NCI-H1694 (cell line): ENCODE measurements around the gene FBXL16.

Source experiments
- DNase-seq: peaks from one replicate; lab custom pipeline; 2025; lab: John Stamatoyannopoulos, UW

Gene FBXL16

DNA sequence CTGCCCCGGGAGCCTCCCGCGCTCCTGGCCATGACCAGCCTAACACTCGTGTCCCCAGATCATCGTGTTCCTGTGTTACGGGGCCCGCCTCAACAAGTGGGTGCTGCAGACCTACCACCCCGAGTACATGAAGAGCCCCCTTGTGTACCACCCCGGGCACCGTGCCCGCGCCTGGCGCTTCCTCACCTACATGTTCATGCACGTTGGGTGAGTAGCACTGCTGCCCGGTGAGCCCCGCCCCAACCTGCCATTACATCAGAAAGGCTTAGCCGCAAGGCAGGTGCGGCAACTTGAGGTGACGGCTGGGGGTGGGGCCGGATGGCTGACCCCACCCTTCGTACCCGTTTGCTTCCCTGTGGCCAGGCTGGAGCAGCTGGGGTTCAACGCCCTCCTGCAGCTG is 28.7 kb downstream of the FBXL16 start:
- no peak for DNase-seq

- DNase-seq = no peak
Observed at GRCh38 chr16:676565-676902, 29.1 kb downstream of the FBXL16 start.

- DNase-seq = no peak
Observed at GRCh38 chr16:675884-676564, 29.6 kb downstream of the FBXL16 start.

- no peak for DNase-seq
Observed at GRCh38 chr16:674968-675883, 30.4 kb downstream of the FBXL16 start, which contains the start of gene RHBDL1. TSS of gene RHBDL1 (plus strand) at chr16:675671. CDS start at chr16:675791, 120 bp downstream.

DNA sequence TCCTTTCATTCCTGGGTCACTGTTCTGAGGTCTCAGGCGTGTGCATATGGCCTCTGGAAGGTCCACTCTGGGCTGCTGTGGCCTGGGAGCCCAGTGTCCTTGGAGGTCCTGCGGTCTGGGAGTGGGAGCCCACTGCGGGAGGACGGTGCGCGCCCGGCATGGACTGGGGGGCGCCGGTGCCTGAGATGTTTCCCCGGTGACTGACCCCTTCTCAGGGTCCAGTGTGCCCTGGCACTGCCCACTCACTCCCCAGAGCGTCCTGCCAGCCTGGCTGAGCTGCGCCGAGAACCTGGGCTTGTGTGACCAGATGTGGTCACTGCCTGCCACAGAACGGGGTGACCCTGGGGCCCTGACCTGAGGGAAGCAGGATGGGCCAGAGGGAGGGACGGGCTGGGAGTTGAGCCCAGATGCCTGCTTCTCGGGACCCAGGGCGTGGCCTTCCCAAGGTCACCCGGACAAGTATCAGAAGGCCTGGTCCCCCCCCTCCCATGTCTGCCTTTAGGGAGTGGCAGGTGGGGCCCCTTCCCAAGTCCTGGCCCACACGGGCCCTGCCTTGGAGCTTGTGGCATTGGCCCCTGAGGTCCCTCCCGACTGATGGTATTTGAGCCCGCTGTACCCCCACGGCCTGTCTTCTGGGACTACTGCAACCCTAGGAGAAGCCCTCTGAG is 31.3 kb downstream of the FBXL16 start:
- no peak for DNase-seq

- no peak for DNase-seq
Observed at GRCh38 chr16:673399-673991, 32.1 kb downstream of the FBXL16 start.

DNA sequence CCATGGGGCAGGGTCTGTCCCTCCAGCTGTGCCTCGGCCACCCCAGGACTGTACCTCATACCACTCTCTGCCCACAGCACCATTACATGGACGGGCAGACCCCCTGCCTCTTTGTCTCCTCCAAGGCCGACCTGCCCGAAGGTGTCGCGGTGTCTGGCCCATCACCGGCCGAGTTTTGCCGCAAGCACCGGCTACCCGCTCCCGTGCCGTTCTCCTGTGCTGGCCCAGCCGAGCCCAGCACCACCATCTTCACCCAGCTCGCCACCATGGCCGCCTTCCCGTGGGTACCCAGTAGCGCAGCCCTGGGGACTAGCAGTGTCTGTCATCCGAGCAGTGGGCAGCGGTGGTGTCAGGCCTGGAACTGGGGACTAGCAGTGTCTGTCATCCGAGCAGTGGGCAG is 32.8 kb downstream of the FBXL16 start:
- no peak for DNase-seq

DNA sequence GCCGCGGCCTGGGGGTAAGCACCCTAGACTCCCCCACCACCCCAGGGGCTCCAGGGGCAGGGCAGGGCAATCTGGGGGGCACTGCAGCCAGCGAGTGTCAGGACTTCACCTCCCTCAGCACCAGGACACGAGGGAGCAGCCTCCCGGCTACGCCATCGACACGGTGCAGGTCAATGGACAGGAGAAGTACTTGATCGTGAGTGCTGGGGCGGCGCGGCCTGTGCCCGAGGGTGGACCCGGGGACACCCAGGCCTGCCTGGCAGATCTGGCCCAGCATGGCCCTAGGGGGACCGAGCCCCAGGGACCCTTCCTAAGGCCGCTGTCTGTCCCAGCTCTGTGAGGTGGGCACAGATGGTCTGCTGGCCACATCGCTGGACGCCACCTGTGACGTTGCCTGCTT is 33.2 kb downstream of the FBXL16 start:
- no peak for DNase-seq

GRCh38 chr16:671353-672131 is 34.1 kb downstream of the FBXL16 start:
- DNase-seq = no peak

DNA sequence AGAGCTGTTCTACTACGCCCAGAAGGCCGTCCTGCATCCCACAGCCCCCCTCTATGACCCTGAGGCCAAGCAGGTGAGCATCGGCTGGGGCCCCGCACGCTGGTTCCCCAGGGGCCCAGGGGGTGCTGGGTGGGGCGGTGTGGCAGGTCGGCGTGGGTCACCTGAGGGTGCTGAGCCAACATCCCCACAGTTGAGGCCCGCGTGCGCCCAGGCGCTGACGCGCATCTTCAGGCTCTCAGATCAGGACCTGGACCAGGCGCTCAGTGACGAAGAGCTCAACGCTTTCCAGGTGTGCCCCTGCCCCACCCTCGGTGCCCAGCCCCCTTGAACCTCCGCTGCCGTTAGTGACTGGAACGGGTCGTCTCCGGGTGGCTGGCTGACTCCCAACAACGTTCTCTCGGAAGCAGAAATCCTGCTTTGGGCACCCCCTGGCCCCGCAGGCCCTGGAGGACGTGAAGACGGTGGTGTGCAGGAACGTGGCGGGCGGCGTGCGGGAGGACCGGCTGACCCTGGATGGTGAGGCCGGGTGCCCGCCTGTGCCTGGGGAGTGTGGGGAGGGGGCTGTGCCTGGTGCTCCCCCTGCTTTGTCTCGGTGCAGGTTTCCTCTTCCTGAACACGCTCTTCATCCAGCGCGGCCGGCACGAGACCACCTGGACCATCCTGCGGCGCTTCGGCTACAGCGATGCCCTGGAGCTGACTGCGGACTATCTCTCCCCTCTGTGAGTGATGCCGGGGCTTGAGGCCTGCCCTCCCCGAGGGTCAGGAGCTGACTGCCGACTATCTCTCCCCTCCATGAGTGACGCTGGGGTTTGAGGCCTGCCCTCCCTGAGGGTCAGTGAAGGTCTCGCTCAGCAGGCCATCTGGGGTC is 34.9 kb downstream of the FBXL16 start:
- no peak for DNase-seq

GRCh38 chr16:669666-670065 is 35.9 kb downstream of the FBXL16 start:
- DNase-seq = no peak

DNA sequence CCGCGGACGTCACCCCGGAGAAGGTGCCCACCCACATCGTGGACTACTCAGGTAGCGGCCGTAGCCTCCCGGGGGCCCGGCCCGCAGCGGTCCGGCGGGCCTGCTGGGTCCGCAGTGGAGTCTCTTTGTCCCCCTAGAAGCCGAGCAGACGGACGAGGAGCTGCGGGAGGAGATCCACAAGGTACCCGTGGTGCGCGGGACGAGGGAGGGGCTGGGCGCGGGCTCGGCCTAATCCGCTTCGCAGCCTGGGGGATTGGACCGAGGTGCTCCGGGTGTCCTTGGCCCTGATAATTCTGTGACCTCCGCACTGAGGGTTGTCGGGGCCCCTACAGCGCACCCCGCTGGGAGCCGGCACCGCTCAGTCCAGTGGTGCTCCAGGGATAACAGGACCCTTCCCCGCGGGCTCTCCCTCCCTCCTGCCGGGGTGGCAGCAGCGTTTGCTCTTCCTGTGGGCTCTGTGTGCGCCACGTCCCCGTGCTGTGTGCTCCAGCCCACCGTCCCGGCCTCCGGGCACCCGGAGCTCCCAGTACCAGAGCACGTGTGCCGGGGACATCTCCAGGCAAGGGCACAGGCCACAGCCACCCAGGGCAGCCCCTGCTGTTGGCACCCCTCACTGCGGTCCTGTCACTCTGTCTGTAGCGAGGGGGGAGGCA is 37.0 kb downstream of the FBXL16 start:
- no peak for DNase-seq

DNA sequence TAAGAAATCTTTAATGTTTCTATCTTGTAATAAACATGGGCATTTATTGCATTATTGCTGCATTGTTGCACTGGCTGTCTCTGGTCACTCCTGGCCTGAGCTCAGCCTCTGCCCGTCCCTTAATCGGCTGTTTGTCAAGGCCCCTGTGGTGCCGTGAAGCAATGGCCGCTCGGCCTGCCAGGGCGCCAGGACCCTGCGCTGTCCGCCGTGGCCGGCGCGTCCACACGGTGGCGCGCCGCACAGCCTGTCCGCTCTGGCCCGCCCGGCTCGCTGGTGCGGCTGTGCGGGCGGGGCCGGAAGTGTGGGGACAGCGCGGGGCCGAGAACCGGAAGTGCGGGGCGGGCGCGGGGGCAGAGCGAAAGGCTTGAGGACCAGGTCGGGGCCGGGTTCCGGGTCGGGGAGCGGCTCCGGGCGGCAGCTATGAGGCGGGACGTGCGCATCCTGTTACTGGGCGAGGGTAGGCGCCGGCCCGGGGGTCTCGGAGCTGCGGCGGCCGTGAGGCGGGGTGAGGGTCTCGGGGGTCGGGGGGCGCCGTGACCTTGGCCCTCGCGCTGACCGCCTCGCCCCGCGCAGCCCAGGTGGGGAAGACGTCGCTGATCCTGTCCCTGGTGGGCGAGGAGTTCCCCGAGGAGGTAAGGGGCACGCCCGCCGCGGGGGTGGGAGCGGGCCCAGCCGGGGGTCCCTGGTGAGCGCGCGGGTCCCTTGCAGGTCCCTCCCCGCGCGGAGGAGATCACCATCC is 37.7 kb downstream of the FBXL16 start, which contains the start of gene RHOT2:
RHOT2 (plus strand) TSS at position 353 of the 739 bp plus-strand sequence; CDS start at position 421, 68 bp downstream.
- DNase-seq = peak; percentile 43

GRCh38 chr16:667113-667779 is 38.4 kb downstream of the FBXL16 start:
- DNase-seq = no peak

DNA sequence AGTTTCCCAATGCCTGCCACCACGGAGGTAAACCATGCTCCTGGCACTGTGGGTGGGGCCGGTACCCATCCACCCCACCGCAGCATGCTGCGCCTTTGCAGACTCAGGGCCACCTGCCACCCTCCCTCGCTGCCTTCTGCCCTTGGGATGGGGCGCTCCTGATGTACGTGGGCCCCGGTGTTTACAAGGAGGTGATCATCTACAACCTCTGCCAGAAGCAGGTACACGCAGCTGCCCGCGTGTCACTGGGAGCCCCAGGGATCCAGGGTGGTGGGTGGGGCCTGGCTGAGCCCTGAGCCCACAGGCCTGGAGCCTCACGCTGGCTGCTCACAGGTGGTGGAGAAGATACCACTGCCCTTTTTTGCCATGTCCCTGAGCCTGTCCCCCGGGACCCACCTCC is 39.0 kb downstream of the FBXL16 start:
- no peak for DNase-seq

DNA sequence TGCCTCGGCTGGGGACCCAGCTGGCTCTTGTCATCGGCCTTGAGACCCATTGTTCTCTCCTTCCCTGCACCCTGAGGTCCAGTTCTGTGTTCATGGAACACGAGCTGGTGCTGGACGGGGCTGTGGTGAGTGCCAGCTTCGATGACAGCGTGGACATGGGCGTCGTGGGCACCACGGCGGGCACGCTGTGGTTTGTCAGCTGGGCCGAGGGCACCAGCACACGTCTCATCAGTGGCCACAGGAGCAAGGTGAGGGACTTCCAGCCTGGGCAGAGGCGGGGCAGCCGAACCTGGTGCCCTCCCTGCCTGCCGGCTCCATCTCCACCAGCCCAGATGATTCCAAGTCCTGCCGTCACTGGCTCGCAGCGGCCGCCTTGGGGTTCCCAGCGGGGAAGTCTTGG is 43.0 kb downstream of the FBXL16 start:
- DNase-seq = no peak

DNA sequence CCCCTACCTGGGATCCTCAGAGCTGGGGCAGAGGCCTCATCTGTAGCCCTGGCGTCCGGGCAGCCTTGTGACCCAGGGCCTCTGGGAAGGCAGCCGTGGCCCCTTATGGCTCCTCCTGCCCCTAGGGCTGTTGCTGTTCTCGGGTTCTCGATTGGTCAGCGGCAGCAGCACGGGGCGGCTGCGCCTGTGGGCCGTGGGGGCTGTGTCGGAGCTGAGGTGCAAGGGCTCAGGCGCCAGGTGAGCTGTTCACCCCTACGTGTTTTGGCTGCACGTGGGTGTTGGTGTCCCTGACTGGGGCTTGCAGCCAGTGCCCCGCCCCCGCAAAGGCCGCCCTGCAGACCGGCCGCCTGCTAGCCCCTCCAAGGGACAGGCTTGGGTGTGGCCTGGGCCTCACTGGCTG is 43.5 kb downstream of the FBXL16 start:
- no peak for DNase-seq

- no peak for DNase-seq
Observed at GRCh38 chr16:661184-661821, 44.3 kb downstream of the FBXL16 start.
